LHCN-M2 (cell line): ENCODE measurements around the gene BTBD19. TPM values are rescaled to one million over a fixed set of nuclear protein-coding genes. Genes with fewer than 3 reads are reported as not detected.
A peak's percentile ranks its signal among the peaks of the same experiment; 100 is the strongest.
"Not testable (repeated sequence)": the region's sequence is repeated elsewhere in the genome, so short reads cannot be mapped to it uniquely, and the experiment has no call there.

ENCODE experiments used
- DNase-seq: peaks from one replicate; pipeline ENCODE4 v3.0.0-alpha.2; 2012; ENCODE audit warnings: low read depth
- polyA plus RNA-seq: library from polyadenylated mRNA; unstranded; fragments of >200 nt; gene quantifications from one replicate; pipeline ENCODE4 v1.2.1, GENCODE V29; 2012; ENCODE audit warnings: missing spikeins
- total RNA-seq: library from RNA; depleted of rRNA; stranded (reverse); fragments of >200 nt; gene quantifications from 2 replicates; pipeline ENCODE4 v1.2.3, GENCODE V29; 2014; rRNA removed

The BTBD19 gene
- 2.1 and 8.2 TPM in 2 replicates for total RNA-seq
- 3.2 TPM for polyA plus RNA-seq

DNA sequence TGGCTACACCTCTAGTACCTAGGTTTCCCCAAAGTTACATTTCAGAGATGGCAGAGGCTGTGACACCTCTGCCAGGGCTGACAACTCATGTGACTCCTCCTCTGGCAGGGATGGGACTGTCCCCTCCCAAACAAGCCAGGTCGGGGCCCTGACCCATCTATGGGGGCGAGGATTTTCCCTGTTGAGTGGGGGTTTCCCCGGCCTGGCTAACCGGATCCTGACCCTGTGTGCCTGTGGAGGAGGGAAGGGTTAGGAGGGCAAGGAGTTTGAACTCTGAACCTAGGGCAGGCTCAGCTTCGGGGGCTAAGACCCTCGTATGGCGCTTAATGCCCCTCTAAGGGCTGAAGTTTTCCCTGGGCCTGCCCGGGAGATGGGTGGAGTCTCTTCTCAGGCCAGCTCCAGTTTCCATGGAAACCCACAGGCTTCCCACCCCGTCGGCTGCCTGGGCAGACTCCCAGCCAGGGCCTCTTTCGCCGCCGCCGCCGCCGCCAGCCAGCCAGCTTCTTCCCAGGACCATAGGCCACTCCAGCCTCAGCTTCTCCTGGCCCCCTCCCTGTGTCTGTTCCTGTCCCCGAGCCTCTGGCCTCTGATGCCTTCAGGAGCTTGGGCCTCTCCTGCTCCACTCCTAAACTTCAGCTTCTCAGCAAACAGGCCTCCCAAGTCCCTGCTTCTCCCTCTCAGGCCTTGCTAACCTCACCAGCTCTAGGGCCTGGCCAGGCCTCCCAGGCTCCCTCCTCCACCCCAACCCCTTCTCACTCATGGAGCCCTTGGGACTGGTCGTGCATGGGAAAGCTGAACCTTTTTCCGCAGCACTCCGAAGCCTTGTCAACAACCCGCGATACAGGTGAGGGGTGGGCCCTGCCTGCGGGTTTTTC, at the start of gene BTBD19:
Gene BTBD19 (plus strand): TSS at position 461 of the 875 bp plus-strand sequence. CDS start 298 bp downstream, at position 759.
- DNase-seq = peak; percentile 84

DNA sequence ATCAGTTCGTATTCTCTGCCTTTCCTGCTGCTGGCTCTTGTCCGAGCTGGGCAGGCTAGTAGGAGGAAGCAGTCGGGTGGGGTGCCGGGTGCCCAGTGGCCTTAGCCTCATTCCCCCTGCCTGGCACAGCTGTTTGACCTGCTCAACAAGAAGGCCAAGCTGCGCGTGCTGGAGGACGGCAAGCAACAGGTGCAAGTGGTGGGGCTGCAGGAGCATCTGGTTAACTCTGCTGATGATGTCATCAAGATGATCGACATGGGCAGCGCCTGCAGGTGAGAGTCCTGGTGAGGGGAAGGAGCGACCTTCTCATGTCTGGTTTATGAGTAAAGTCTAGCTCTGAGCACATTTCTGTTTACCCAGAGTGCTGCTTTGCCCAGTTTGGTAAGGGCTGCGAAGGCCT, 49.2 kb upstream of the BTBD19 start:
- DNase-seq = peak; percentile 56

DNA sequence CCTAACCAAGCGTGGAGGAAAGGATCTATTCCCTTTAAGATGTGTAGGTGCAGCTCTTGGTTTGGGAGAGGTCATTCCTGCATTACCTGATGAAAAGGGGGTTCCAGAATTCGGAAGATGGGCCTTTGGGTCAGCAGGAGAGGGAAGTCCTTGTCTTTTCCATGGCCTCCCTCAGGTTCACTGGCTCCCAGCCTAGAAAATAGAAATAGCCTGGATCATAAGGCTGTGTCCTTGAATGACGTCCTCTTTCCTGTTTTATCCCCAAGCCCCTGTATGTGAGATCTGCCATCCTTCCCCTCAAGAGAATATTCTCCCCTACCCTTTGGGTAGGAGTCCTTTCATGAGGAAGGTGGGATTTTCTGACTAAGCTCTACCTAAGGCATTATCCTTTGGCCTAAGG, 47.4 kb upstream of the BTBD19 start:
- no peak for DNase-seq

DNA sequence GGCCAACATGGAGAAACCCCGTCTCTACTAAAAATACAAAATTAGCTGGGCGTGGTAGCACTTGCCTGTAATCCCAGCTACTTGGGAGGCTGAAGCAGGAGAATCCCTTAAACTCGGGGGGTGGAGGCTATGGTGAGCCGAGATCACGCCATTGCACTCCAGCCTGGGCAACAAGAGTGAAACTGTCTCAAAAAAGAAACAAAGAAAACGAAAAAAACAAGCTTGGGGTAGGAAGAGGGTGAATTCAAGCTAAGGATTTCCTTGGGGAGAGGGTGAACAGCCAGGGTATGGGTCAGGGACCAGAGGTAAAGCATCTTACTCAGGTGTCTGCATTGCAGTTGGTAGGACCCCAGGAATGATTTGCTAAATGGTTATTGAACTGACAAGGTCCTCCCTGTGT, 41.9 kb upstream of the BTBD19 start:
- not testable (repeated sequence) for DNase-seq

DNA sequence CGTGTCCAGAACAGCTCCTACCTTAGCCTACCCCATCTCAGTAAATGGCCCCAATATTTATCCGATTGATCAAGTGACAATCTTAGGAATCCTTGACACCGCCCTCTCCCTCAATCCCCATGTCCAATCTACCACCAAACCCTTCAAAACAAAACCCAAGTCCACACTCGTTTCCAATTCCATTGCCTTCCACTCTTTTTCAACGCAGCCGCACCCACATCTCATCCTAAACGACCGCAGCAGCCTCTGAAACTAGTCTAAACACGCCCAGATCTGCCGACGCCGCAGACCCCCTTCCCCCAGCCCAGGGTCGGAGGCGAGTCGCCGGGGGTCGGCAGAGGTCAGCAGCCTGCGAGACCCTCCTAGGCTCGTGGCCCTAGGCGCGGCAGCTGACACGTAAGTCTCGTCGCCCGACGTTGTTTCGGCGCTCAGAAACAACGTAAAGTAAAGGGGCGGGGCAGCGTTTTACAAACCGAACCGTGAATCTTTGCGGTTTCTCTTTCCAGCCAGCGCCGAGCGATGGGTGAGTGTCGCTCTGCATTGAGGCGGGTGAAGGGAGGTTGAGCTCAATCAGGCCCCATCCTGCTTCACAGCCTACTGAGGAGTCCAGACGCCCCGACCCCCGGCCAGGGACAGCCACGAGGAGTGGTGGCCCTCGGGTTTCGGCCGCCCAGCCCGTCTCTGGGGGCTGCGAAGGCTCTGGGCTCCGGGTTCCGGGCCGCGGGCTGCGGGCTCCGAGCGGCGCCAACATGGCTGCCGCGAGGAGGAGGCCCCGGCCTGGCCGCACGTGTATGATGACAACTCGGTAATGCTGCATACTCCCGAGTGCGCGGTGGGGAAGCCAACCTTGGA, 33.0 kb upstream of the BTBD19 start, which contains the start of gene RPS8:
Gene RPS8 (plus strand): TSS at position 463 of the 852 bp plus-strand sequence. CDS start 57 bp downstream, at position 520.
- peak; percentile 93 for DNase-seq

- DNase-seq = no peak
Observed at GRCh38 chr1:44775930-44776729, 32.2 kb upstream of the BTBD19 start.

DNA sequence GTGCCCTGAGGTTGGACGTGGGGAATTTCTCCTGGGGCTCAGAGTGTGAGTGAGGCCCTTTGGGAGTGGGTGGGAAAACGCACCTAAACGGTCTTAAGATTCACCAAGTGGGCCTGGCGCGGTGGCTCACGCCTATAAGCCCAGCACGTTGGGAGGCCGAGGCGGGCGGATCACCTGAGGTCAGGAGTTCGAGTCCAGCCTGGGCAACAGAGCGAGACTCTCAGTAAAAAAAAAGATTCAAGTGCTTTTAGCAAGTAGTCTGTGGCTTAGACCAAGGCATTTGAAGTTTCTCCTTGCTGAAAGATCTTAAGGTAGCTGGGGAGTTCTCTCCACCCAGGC, 31.6 kb upstream of the BTBD19 start:
- DNase-seq = no peak

- DNase-seq = no peak
Observed at GRCh38 chr1:44777547-44777946, 30.8 kb upstream of the BTBD19 start.

DNA sequence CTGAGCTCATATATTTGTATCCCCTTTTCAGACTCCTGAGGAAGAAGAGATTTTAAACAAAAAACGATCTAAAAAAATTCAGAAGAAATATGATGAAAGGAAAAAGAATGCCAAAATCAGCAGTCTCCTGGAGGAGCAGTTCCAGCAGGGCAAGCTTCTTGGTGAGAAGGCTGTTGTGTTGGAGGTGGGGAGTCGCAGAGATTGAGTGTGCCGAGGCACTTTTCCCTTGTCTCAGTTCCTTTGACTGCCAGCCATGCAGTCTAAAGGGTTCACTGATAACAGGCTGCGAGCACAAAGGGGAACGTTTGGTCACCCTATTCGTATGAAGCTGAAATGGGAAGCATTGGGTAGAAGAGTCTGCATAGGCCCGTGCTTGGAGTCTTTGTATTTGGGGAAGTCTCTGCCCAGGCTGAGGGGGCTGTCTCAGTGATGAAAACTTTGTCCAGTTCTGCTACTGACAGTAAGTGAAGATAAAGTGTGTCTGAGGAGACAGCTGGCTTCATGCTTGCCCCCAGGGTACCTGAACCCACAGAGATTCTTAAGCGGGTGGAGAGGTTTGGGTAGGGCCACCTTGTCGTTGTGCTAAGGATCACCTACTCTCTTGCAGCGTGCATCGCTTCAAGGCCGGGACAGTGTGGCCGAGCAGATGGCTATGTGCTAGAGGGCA, 30.2 kb upstream of the BTBD19 start:
- no peak for DNase-seq

DNA sequence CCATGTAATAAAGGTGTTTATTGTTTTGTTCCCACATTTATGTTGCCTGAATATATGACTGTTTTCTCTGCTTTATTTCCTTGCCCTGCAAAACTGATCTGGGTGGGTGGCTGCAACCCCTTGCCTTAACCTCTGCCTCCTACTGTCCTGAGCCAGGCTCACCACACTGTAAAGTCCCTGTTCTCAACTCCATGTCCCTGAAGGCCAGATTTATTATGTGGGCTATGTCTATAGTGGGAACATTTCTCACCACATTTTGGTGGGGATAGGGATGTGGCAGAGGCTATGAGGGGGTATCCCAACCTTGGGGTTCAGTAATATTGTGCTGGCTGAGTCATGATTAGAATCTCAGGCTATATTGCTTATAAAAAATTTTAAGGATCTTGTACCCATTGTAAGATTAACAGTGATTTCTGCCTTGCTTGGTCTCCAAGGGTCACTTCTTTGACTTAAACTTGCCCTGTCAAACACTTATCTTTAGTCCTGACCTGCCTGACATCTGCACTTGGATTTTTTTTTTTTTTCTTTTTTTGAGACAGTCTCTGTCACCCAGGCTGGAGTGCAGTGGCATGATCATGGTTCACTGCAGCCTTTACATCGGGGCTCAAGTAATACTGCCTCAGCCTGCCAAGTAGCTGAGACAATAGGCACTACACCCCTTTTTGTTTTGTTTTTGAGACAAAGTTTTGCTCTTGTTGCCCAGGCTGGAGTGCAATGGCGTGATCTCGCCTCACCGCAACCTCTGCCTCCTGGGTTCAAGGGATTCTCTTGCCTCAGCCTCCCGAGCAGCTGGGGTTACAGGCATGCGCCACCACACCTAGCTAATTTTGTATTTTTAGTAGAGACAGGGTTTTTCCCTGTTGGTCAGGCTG, 29.4 kb upstream of the BTBD19 start:
- no peak for DNase-seq

DNA sequence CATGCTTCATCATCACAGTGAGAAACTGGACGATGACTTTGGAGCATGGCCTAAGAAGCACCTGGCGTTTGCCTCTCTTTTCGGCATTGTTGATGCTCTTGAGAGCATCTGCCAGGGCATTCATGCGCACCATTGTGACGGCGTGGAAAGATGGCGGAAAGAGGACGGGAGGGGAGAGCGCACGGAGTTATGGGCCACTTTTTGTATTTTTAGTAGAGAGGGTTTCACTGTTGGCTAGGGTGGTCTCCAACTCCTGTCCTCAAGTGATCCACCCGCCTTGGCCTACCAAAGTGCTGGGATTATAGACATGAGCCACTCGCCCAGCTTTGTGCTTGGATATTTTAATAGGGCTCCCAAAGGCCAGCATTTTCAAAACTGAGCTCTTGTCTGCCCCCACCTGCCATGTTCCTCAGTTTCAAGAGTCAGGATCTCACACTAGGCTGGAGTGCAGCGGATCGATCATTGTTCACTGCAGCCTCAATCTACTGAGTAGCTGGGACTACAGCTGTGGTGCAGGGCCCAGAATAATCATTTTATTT, 27.7 kb upstream of the BTBD19 start:
- DNase-seq = no peak

GRCh38 chr1:44783697-44784093, 24.6 kb upstream of the BTBD19 start:
- DNase-seq = no peak

DNA sequence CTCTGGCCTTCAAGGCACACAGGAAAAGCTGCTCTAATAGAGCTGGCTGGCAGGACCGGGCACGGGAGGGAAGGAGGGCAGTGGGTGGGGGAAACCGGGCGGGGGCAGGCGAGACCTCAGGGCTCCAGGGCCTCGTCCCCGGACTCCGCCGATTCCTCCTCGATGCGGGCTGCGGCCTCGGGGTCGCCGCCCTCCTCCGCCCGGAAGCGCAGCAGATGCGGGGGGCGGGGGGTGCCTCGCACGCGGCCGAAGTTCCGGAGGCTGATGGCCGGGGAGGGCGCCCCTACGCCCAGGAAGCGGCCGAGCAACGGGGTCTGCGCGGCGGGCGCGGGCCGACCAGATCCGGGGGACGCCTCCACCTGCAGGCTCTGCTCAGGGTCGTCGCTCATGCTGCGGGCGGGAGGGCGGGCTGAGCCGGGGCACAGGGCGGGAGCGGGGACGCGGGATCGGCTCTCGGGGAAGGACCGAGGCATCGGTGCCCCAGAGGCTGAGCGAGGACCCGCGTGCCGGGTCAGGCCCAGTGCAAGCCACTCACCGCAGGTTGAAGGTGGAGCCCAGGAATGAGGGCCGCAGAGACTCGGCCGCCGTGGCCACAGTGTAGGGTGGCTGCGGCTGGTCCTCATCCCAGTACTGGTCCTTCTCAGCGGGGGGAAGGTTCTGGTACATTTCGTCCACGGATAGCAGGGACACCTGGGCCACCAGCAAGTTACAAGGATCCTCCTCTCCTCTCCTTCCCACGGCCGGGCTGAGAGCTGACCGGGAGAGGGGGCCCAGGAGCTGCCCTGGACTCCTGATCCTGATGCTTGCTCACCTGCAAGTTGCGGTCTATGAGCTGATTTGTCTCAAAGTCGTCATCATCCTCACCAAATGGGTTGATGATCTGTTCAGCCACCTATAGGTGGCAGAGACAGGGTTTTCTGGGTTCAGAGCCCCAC, 24.0 kb upstream of the BTBD19 start:
- DNase-seq = no peak

DNA sequence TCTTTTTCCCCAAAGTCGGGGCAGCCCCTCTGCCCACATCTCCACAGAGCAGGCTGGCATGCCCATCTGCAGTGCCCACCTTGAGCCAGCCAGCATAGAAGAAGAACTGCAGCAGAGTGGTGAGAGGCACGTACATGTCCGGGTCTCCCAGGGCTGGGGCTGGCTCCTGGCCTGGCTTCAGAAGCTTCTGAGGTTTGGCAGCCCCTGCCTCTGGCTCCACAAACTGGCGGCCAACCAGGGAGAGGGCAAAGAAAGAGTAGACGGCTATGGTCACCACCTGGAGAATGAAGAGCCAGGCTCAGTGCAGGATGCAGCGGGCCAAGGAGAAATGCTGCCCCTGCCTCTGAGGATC, 23.3 kb upstream of the BTBD19 start:
- DNase-seq = no peak

GRCh38 chr1:44785501-44786137, 22.7 kb upstream of the BTBD19 start:
- DNase-seq = no peak

DNA sequence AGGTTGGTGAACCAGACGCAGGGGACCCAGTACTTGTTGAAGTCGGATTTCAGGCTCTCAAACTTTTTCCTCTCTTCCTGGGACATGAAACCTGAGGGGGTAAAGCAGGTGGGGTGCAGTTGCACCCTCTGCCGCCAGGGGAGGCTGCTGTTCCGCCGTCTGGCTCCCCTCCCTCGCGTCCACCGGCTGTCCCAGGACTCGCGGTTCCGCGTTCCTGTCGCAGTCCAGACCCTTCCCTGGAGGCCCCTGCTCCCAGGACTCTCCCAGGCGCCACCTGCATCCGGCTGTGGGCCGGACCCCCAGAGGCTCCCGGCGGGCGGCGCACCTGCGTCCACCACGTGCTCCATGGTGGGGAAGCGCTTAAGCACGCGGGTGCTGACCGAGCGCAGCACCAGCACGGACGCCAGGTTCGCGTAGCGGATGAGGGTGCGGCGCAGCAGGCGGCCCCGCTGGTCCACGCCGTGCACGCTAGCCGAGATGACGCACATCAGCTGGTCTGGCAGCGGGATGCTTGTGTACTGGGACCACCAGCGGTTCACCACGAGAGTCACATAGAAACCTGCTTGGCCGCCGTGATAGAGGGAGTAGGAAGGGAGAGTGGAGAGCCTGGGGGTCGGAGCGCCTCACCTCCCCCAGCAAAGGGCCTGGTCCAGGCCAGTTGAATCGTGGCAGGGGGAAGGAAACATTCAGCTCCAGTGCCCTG, 22.0 kb upstream of the BTBD19 start:
- DNase-seq = no peak

- DNase-seq = no peak
Observed at GRCh38 chr1:44786841-44787426, 21.4 kb upstream of the BTBD19 start.
